Activated T-cell treated with anti-CD3 and anti-CD28 coated beads for 48 hours (primary cell): ENCODE data around the gene TOM1L2.
"Not testable (repeated sequence)": the region's sequence is repeated elsewhere in the genome, so short reads cannot be mapped to it uniquely, and the experiment has no call there.

Source experiments
- DNase-seq: peaks from one replicate; pipeline ENCODE4 v3.0.0-alpha.2; 2020; ENCODE audit warnings: low read depth

TOM1L2 gene

DNA sequence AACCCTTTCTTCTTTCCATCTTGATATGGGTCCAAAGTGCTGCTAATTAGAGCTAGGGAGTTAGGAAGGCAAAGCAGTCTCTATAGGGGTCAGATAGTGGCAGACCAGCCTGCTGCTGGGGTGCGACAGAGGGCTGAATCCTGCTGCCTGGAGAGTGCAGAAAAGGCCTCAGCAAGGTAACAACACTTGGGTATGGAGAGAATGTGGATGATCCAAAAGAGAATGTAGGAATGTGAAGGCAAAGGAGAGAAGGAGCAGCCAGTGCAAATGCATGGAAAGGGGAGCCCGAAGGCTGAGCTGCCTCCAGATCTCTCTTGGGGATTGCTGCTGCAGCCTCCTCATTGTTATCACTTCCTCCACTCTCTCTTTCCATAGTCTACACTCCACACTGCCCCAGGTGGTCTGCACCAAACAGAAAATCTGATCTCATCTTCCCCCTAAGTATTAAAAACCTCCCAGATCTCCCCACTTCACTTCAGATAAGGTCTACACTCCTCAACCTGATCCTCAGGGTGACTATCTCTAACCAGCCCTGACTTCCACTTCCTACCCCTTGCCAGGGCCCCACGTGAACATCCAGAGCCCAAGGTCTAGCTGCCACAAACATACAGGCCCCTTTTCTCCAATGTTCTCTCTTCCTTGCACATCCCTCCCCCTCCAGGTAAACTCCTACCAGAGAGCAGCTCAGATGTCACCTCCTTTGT lies 28.8 kb downstream of the TOM1L2 start:
- DNase-seq = no peak

DNA sequence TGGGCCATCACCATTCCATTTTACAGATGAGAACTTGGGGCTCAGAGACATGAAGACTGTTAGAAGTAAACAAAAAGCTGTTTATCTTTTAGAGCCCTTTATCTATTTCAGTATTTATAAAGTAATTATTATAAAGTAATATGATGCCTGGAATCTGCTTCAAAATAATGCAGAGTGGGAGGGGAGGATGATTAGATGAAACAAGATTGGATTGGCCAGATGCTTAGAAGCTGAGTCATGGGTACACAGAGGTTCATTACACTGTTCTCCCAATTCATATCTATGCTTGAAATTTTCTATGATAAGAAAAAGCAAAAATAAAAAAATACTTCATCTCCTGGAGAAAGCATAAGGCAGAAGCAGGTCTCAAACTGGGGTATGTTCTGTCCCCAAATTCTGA lies 29.4 kb downstream of the TOM1L2 start:
- DNase-seq = no peak

DNA sequence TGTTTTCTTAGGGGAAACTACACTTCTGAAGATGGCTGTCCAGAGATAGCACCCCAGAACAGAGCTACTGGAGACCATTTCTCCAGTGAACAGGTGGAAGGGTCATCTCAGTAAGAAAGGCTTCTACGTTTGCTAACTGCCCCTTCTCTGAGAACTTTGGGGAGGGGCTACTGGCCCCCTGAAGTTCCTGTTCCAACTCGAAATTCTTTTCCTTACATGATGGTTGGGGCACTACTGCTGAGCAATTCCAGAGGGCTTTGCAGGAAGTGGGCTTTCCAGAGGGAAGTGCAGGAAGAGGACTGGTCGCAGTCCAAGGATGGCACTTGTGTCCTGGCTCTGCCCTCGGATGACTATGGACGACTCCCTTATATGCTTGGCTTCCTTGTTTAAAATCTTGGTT lies 31.2 kb downstream of the TOM1L2 start:
- DNase-seq = no peak

DNA sequence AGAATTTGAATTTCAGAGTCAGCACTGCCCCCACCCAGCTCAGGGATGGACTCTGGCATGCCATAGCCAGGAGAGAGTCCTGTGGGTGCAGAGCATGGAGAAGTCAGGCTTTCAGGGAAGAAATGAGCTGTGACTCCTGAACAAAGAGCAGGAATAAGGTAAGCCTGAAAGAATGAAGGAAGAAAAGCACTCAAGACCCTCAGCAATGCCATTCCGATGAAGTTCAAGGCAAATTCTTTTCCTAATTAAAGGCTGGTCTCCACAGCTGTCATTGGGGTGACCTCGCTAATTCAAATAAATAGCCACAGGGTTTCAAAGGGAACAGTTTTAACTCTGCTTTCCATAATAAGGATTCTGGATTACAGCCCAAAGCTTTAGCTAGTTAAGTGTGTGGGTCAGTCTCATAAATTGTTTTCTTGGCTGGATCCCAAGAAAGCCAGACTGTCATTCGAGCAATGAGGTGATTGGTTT lies 31.7 kb downstream of the TOM1L2 start:
- DNase-seq = no peak

DNA sequence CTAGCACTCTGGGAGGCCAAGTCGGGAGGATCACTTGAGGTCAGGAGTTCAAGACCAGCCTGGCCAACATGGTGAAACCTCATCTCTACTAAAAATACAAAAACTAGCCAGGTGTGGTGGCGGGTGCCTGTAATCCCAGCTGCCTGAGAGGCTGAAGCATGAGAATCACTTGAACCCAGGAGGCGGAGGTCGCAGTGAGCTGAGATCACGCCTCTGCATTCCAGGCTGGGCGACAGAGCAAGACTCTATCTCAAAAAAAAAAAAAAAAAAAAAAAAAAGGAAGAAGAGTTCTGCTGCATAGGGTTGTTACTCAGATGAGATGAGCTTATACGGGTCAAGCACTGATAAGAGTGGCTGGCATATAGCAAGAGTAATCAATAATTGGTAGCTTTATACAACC lies 32.3 kb downstream of the TOM1L2 start:
- DNase-seq = not testable (repeated sequence)

DNA sequence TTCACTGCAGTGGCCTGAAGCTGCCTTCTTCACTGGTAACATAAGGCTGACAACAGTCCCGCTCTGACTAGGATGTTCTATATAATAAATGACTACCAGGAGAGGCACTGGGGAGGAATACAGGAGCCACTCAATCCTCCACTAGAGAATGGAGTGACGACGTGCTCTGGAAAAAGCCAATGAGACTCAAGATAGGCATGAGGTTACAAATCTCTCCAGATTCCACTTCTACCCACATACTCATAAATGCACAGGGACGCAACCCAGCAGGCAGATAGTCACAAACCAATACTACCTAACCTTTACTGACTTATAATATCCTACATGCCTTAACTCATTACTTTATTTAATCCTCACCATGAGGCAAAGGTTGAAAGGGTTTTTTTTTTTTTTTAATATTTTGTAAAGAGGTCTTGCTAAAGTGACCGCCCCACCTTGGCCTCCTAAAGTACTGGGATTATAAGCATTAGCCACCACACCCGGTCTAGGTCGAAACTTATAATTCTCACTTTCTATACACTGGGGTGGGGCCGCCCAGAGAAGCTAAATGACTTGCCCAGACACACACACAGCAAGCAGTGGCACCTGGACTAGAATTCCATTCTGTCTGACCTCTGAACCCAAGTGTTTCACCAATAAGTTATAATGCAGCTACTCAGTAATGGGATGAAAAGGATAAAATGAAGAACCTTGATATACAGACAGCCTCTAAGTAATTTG lies 33.7 kb downstream of the TOM1L2 start:
- no peak for DNase-seq

DNA sequence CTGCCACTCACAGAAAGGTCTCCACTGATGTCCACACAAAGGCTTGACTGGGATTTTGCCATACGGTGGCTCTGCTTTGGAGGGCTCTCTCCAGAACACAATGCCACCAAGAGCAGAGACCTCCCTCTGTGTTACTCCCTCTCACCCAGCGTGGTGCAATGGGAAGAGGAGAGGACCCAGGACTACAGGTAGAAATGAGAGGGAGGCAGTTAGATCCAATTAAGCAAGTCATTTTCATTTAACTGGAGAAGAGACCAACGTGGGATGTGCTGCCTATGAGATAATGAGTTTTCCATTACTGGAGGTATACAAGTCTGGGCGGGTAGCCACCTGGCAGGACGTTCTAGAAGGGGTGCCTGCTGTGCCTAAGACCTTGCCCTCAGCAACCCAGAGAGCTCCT lies 34.2 kb downstream of the TOM1L2 start:
- DNase-seq = no peak

DNA sequence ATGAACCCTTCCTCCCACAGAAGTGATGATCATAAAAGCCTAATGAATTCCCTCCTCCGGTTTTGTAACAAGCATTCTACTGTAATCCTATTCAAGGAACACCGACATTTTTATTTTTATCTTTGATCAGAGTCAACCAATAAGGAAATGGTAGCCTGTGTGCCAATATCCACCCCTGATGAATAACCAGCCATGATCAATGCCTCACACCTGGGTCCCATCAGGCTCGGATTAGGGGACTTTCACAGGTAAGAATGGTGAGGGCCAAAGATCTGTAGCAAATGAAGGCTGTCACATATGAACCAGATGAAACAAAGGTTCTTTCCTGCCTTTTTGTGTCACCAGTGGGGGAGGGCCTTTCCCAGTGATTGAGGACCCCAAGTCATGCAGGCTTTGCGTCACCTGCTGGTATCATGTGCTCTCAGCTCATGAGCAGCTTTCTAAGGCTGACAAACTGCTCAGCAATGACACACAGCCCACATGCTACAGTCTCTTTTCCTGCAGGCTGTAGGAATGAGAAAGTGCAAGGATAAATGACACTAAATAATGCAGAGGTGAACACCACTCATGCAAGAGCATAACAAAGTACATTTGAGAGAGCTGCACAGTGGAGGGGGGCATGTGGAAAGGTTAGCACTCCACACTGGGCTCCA lies 34.9 kb downstream of the TOM1L2 start:
- no peak for DNase-seq

DNA sequence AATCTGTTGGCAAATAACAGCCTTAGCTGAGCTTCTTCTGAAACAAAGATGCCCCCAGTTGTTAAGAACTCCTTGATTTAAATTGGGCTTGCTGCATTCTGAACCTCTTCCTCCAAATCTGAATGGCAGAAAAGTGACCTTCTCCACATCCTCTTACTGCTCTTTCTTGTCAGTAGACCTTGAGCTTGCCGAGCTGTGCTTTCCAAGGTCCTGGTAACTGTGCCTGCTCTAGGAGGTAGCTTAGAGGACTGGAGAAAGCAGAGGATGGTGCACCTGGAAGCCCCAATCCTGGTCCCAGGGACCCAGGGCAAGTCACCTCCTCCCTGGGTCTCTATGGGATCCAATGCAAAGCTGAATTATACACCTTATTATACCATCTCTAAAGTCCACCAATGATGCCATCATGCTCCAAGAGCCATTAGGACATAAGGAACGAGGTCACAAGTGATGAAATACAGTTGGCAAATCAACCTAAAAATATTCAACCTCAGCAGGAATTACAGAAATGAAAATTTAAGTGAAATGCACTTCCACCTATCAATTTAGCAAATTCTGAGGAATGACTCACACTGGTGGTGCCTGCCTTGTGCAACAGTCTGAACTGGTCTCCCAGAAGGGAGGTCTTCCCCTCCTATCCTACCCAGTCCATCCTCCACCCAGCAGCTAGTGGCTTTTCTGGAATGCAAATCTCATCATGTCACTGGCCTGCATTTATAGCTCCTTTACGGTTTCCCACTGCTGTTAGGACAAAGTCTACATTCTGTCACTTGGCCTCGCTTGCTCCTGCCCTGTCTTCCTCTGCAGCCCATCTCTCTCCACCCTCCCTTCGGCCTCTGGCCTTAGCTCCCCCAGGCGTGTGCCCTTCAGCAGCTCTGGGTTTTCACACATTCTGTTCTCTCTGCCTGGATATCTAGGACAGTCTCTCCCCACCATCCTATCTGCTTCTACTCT lies 36.6 kb downstream of the TOM1L2 start:
- DNase-seq = no peak

DNA sequence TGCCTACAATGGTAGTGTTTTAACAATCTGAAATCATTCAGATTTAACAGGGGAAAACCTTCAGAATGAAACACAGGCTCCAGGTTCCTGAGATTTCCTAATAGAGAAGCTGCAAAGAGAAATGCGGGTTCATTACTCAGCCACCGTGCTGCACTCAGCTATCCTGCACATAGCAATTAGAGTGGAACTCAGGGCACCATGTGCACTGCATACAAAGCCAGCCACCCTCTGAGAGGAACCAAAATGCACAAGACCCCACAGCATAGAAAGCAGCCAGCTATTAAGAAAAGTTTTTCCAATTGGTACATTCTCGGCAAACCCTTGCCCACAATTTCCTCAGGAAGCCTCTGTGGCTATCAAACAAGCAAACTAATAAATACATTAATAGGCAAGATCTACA lies 37.4 kb downstream of the TOM1L2 start:
- no peak for DNase-seq

DNA sequence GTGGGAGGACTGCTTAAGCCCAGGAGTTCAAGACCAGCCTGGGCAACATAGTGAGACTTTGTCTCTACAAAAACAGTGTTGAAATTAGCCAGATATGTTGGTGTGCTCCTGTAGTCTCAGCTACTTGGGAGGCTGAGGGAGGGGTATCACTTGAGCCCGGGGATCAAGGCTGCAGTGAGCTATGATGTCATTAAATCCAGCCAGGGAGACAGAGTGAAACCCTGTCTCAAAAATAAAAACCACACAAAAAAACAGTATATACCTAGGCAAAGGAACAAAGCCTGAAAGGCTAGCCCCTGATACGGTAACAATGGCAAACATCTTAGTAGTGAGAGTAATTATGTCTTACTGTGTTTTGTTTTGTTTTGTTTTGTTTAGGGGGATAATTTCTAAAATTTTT lies 38.0 kb downstream of the TOM1L2 start:
- no peak for DNase-seq

DNA sequence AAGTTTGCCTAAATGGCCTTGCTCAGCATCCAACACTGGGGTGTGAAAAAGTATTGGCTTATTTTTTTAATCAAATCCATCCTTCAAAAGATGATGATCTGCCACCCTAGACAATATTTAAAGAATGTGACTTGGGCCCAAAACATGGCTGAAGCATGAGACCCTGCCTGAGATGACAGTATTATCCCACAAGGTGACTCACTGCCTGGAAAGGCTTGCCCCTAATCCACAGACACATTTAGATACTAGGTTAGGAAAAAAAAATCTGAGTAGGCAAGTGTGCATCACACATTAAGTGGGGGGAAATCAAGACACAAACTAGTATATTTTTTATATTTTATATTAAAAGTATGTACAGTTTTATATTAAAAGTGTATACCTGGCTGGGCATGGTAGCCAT lies 38.4 kb downstream of the TOM1L2 start:
- DNase-seq = no peak

DNA sequence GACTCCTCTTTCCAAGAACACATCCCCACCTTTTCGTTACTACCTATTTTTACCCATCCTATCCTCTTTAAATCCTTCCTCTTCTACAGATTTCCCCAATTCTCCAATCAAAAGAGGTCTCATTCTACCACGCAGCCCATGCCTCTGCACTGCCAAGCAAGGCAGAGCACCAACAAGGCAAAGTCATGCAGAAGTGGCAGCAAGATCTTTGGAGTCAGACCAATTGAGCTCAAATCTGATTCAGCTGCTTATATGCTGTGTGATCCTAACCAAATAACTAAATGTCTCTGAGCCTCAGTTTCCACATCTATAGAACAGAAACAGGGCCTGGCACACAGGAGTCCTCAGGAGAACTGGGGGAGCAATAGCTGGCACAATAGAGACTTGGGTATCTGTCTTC lies 41.0 kb downstream of the TOM1L2 start:
- DNase-seq = no peak

DNA sequence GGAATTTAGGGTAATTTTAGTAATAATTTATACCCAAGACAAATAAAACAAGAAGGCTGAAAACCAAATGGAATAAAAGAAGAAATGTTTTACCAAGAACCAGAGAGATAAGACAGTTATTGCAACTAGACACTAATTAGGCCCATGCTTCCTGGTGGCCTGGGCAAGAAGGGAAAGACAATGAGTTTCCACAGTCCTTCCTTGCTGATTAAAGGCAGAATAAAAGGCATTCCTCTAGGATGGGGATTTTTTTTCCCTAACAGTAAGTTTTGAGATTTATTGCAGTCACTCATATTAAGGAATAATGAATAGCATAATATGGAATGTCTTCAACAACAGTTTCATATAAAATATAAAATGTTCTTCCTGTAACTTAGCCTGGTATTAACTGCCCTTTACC lies 41.5 kb downstream of the TOM1L2 start:
- DNase-seq = no peak

DNA sequence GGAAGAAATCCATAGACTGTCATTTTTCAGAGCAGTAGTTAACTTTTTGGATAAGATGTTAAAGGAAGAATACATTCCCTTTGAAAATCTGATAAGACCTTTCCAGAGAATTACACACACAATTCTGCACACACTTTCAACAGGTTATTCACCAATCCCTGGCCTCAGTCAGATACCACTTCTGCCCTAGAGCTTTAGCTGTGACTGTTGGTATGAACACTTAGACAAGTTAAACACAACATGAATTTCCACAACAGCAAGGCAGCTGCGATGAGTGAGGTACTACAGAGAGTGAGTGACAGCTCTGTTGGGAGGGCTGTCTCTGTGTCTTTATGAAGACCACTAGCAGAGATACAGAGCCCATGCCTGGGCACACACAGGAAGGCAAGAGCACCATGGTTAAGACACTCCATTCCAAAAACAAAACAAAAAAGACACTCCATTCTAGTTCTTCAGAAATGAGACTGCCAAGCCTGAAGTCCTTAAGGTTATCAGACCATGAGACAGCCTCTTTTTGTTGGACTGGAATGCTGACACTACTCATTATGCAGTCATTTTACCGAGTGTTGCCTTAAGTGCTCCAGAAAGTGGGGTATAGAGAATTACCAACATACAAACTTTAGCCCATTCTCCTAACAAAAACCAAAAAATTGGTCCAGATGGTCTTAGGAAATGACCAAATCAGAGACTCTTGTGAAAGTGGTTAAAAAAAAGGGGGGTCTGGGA lies 42.4 kb downstream of the TOM1L2 start:
- no peak for DNase-seq

DNA sequence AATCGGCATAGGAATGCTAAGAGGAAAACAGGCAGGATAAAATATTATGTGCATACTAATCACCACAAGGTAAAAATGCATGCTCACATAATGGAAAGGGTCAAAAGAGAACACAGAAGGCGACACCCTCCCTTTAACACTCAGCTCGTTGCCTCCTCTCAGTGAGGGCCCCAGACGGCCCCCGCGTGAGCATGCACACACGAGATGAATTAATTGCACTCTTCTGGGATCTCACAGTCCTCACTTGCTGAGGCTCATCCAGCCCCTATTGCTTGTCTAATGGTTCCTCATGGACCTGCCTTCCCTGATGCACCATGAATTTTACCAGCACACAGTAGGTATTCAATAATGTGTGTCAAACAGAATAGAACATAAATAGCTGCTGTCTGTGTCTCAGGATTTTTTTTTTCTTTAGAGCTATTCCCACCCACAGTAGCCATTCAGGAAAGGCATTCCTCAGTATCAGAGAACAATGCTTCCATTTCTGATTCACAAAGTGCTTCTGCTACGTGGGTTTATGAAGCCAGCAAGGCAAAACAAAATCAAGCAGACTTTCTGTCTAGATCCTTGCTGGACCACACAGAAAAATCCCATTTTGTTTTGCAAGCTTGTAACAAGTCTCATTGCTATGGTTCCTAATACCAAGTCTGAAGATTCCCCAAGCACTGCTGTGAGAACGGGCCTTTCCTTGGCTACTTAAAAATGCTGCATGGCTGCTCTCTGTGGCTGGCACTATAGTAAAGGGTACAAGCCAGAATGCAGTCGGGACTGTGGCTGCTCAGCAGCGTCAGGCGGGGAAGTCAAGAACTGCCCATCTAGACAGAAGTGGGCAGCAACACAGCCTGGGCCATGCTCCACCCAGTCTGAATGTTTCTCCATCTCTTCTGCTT lies 43.6 kb downstream of the TOM1L2 start:
- no peak for DNase-seq

DNA sequence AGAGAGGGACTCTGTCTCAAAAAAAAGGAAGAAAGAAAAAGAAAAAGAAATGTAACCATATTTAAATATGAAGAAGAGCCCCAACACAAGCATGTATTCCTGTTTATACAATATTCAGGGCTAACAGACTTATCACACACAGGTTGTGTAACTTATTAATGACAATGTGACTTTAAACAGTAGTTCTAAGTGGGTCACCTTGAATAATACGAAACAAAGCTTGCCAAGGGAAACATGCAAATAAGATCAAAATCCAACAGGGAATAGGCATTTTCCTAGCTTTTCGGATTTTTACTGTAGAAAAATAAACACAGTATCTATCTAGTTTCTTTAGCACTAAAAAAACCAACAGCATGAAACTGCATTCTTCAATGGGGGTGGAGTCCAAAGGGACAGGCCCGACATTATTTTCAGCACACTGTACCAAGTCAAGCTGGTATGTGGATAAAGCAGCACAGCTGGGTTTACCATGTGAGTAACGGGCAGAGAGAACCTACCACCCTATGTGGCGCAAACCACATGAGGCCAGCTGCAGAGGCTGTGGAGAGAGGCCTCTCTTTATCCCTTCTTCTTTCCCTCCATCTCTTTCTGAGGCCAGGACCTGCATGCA lies 45.3 kb downstream of the TOM1L2 start:
- DNase-seq = no peak

DNA sequence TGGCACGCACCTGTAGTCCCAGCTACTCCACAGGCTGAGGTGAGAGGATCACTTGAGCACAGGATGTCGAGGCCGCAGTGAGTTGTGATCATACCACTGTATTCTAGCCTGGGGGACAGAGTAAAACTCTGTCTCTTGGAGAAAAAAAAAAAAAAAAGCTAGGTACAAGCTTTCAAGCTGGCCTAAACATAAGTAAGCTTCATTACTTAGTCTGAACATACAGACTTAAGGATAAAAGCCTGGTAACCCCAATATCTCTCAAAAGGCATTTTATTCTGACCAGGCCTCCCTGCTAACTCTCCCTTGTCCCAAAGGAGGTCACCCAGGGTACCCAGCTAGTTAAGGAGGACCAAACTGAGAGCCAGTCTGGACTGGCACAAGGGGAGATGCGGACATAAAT lies 46.2 kb downstream of the TOM1L2 start:
- no peak for DNase-seq

DNA sequence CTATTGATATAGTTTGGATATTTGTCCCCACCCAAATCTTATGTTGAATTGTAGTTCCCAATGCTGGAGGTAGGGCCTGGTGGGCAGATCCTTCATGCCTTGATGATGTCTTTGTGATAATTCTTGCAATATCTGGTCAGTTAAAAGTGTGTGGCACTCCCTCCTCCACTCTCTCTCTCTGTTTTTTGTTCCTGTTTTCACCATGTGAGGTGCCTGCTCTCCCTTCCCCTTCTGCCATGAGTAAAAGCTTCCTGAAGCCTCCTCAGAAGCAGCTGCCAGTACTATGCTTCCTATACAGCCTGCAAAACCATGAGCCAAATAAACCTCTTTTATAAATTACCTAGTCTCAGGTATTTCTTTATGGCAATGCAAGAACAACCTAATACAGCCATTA lies 47.3 kb downstream of the TOM1L2 start:
- DNase-seq = no peak
